Right kidney (tissue), 1 donor: ENCODE results near the gene S100Z.

Experiments
- DNase-seq: peaks from one replicate; pipeline ENCODE4 v3.0.0-alpha.2; 2016

The S100Z gene

GRCh38 chr5:76953551-76954382 lies 104.0 kb downstream of the S100Z start:
- peak; percentile 78 for DNase-seq

- peak; percentile 28 for DNase-seq
These were observed 104.6 kb downstream of the S100Z start for GRCh38 chr5:76954383-76954763.

- DNase-seq = no peak
These were observed 106.2 kb downstream of the S100Z start for GRCh38 chr5:76956033-76956432.

DNA sequence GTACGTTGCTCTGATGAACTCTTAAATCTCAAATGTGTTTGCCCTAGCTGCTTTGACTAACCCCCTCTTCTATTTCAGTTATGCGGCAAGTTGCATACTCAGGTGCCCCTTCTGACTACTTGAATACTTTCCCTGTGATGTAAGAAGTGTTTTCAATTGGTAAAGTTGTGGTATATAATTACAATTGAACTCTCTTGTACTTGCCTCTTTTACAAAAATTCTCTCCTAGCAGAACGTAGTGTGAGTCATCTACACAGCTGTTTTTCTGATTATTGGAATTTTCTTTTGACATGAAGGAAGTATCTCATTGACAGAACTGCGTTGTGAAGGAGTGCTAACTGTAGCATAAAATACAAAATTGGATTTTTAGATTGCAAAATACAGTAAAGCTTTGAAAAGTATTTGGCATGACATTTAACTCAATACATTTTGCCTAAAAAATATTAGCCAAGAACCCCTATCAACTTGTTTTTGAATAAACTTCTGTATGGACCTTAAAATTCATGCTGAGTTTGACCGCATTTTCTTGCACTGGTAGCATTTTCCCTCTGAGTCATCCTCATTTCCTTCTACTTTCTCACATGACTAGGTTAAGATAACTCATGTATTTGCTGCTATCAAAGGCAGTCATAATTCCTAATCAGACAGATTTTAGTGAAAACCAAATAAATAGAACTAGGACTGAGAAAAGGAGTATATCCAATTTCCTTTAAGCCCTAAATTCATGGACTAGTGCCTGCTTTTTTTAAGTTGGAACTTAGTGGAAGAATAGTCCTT lies 109.4 kb downstream of the S100Z start:
- no peak for DNase-seq

DNA sequence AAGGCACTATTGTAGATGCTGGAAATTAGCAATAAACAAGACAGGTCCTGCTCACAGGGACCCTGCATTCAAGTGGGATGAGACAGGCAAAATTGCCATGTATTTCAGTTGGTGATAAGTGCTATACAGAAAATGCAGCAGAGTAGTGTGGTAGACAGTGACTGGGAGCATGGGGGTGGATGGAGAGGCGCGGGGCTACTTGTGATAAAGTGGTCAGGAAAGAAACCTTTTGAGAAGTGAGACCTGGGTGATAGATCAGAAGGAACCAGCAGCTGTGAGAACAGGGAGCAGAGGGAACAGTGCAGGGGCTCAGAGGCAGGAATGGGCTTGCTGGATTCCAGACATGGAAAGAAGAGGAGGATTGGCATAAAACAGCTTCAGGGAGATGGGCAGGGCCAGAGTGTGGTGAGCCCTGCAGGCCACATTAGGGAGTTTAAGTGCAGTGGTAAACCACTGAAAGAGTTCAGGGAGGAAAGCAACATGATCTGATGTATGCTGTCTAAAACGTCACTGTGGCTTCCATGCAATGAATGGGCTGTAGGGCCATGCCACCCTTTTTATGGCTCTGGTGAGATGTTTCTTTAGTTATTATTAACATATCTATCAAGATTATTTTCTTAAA lies 110.3 kb downstream of the S100Z start:
- DNase-seq = no peak

DNA sequence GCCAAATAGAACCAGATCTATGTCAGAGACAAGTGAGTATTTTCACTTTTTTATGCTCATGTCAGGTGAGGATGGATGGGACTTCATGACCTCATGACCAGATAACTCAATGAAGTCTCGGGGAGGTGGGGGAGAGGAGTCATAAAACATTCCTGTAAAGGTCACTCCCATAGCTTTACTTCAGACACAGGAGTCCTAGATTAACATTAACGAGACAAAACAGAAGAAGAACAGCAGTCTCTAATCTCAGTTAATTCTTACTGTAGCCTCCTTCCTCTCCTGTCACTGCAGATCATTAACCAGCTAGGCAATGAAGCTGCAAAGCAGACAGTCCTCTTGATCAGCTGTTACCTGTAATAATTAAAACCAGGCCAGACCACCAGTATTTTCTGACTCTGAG lies 114.2 kb downstream of the S100Z start:
- peak; percentile 17 for DNase-seq
